Endothelial cell of umbilical vein (primary cell): ENCODE data around the gene ANO6. TPM values are rescaled to one million over a fixed set of nuclear protein-coding genes. Genes with fewer than 3 reads are reported as not detected.

Experiments
- BruUV-seq: library from RNA; stranded (reverse); fragments of 400-500 nt; replicated peaks from 2 replicates; lab custom pipeline; 2021; lab: Mats Ljungman, UMichigan
- CTCF ChIA-PET: fragments of 300-600, 350-600 bp; sonication (Branson Sonifier 250); formaldehyde crosslinking; loops from one replicate; lab custom pipeline; 2021; ENCODE audit warnings: antibody characterized with exemption, inconsistent platforms; lab: Charles Lee
- POLR2A ChIA-PET: fragments of 300-600, 350-600 bp; sonication (Branson Sonifier 250); formaldehyde crosslinking; loops from one replicate; lab custom pipeline; 2021; ENCODE audit warnings: antibody characterized with exemption, inconsistent platforms; lab: Charles Lee
- DNase-seq: peaks from one replicate; pipeline ENCODE4 v3.0.0-alpha.2; 2011; ENCODE audit warnings: low read depth, low spot score
- FAIRE-seq: peaks from 2 replicates; lab custom pipeline; 2011; peaks lifted over from hg19 to GRCh38; lab: Jason Lieb, UNC
- H2AFZ ChIP-seq: 2 replicates; pipeline ENCODE4 v1.6.0; 2012; ENCODE audit warnings: low read depth, low read length, control low read depth, inconsistent platforms
- H3K27ac ChIP-seq: 2 replicates; pipeline ENCODE4 v1.5.1; 2011; ENCODE audit warnings: low read depth, mild to moderate bottlenecking, control low read depth, low read length, moderate library complexity; ENCODE audit not compliant: insufficient read depth
- H3K27me3 ChIP-seq, 2 experiments: 2 replicates each; pipeline versions ENCODE4 v1.6.0 to v1.6.1; 2011; ENCODE audit warnings: low read length in 2 of 2, mixed read lengths in 1 of 2; ENCODE audit not compliant: control insufficient read depth in 2 of 2, insufficient read depth in 2 of 2
- H3K36me3 ChIP-seq, 2 experiments: 2 replicates in 1 of 2; 3 replicates in 1 of 2; pipeline ENCODE4 v1.5.1; 2011; ENCODE audit warnings: low read length in 2 of 2, mild to moderate bottlenecking in 1 of 2, moderate library complexity in 1 of 2; ENCODE audit not compliant: control insufficient read depth in 2 of 2, insufficient read depth in 2 of 2; ENCODE audit errors: extremely low read depth in 1 of 2
- H3K4me1 ChIP-seq: 3 replicates; pipeline ENCODE4 v1.5.1; 2011; ENCODE audit warnings: mild to moderate bottlenecking, low read length; ENCODE audit not compliant: control insufficient read depth, insufficient read depth; ENCODE audit errors: extremely low read depth
- H3K4me2 ChIP-seq: 2 replicates; pipeline ENCODE4 v1.6.1; 2011; ENCODE audit warnings: low read length, control low read depth, mixed read lengths; ENCODE audit not compliant: insufficient read depth
- H3K4me3 ChIP-seq, 3 experiments: fragments of 200-600 bp in 1 of 3; sonication (generic), shearing (Covaris generic) in 1 of 3; replicated peaks in 1 of 3; 2 replicates each; pipeline ENCODE4 v1.5.1; 2011 to 2016; ENCODE audit warnings: control low read depth in 3 of 3, low read length in 3 of 3, mild to moderate bottlenecking in 2 of 3, inconsistent platforms in 1 of 3, low read depth in 1 of 3, moderate library complexity in 1 of 3; ENCODE audit not compliant: insufficient read depth in 1 of 3
- H3K79me2 ChIP-seq: 2 replicates; pipeline ENCODE4 v1.6.0; 2012; ENCODE audit warnings: low read length, inconsistent platforms; ENCODE audit not compliant: control insufficient read depth, insufficient read depth
- H3K9ac ChIP-seq: replicated peaks from 2 replicates; pipeline ENCODE3; 2011; ENCODE audit warnings: low read length, control low read depth; ENCODE audit not compliant: insufficient read depth; ENCODE audit errors: extremely low read depth
- H3K9me1 ChIP-seq: replicated peaks from 3 replicates; pipeline ENCODE4 v1.6.0; 2011; ENCODE audit warnings: mild to moderate bottlenecking, low read length; ENCODE audit not compliant: control insufficient read depth, insufficient read depth; ENCODE audit errors: extremely low read depth
- H3K9me3 ChIP-seq: replicated peaks from 2 replicates; pipeline ENCODE4 v1.5.1; 2012; ENCODE audit warnings: low read length, inconsistent platforms; ENCODE audit not compliant: control insufficient read depth, insufficient read depth
- H4K20me1 ChIP-seq: replicated peaks from 2 replicates; pipeline ENCODE3; 2011; ENCODE audit warnings: mild to moderate bottlenecking, low read length; ENCODE audit not compliant: control insufficient read depth, insufficient read depth; ENCODE audit errors: extremely low read depth
- EZH2 ChIP-seq: IDR thresholded peaks from 2 replicates; pipeline ENCODE4 v1.6.1; 2012; ENCODE audit warnings: borderline replicate concordance, low read depth, mild to moderate bottlenecking, moderate library complexity, low read length, inconsistent platforms; ENCODE audit not compliant: severe bottlenecking
- FOS ChIP-seq: IDR thresholded peaks from 2 replicates; pipeline ENCODE4 v1.6.1; 2011; ENCODE audit warnings: mild to moderate bottlenecking, low read length, moderate library complexity, borderline replicate concordance; ENCODE audit not compliant: insufficient read depth
- GATA2 ChIP-seq: IDR thresholded peaks from 2 replicates; pipeline ENCODE4 v1.7.0; 2011; ENCODE audit warnings: low read depth, mild to moderate bottlenecking, moderate library complexity, mixed read lengths, low read length; ENCODE audit not compliant: insufficient read length, insufficient read depth
- JUN ChIP-seq: IDR thresholded peaks from 2 replicates; pipeline ENCODE4 v1.6.1; 2011; ENCODE audit warnings: borderline replicate concordance, low read depth; ENCODE audit not compliant: insufficient read length, insufficient read depth
- MYC ChIP-seq: IDR thresholded peaks from one replicate; pipeline ENCODE4 v1.6.1; 2011; ENCODE audit warnings: mild to moderate bottlenecking, low read depth, low read length
- POLR2A ChIP-seq: IDR thresholded peaks from 2 replicates; pipeline ENCODE4 v1.6.1; 2012; ENCODE audit warnings: low read depth, mild to moderate bottlenecking, control low read depth, low read length
- POLR2AphosphoS5 ChIP-seq: IDR thresholded peaks from 2 replicates; pipeline ENCODE4 v1.6.1; 2012; ENCODE audit warnings: low read depth, mild to moderate bottlenecking, control low read depth, low read length, moderate library complexity; ENCODE audit not compliant: insufficient read depth
- dilution Hi-C: fragments of 300-500 bp; cut with MboI; formaldehyde crosslinking; loops from one replicate; pipeline ENCODE4 v1.15.0; 2019; ENCODE audit warnings: low sequenced_read_pairs; ENCODE audit not compliant: extremely low pct_ligation_motif_present
- intact Hi-C: fragments of 100-400 bp; cut with micrococcal nuclease; formaldehyde crosslinking; loops from one replicate; pipeline ENCODE4 v1.10.0; 2022
- polyA plus RNA-seq, 4 experiments: library from polyadenylated mRNA; depleted of rRNA in 3 of 4; stranded (reverse) in 3 of 4; unstranded in 1 of 4; fragments of >200 nt; gene quantifications; 2 replicates each; pipeline versions ENCODE4 v1.2.1 to v1.2.3, GENCODE V29; 2011 to 2012; ENCODE audit warnings: missing spikeins in 1 of 4
- total RNA-seq: library from RNA; stranded (reverse); gene quantifications from 2 replicates; pipeline ENCODE4 v1.2.3, GENCODE V29; 2021
- TF ChIP-seq, protein P1 (sequence below), 2 donors: IDR thresholded peaks; 1 replicate in 1 of 2; 2 replicates in 1 of 2; pipeline ENCODE4 v1.5.1; 2011; ENCODE audit warnings: low read length in 2 of 2, mild to moderate bottlenecking in 2 of 2, moderate library complexity in 2 of 2, control low read depth in 1 of 2, inconsistent platforms in 1 of 2, low read depth in 1 of 2; ENCODE audit not compliant: insufficient read depth in 1 of 2; ENCODE audit errors: extremely low read depth in 1 of 2
- TF ChIP-seq, protein P2 (sequence below): IDR thresholded peaks from 2 replicates; pipeline ENCODE4 v1.6.1; 2011; ENCODE audit not compliant: insufficient read depth, insufficient read length

The ANO6 gene
- total and polyA plus RNA-seq, 2 donors (not counting 3 experiments of a cell fraction or from before 2014, with no cell fraction given): 21.3 to 67.6 TPM

DNA sequence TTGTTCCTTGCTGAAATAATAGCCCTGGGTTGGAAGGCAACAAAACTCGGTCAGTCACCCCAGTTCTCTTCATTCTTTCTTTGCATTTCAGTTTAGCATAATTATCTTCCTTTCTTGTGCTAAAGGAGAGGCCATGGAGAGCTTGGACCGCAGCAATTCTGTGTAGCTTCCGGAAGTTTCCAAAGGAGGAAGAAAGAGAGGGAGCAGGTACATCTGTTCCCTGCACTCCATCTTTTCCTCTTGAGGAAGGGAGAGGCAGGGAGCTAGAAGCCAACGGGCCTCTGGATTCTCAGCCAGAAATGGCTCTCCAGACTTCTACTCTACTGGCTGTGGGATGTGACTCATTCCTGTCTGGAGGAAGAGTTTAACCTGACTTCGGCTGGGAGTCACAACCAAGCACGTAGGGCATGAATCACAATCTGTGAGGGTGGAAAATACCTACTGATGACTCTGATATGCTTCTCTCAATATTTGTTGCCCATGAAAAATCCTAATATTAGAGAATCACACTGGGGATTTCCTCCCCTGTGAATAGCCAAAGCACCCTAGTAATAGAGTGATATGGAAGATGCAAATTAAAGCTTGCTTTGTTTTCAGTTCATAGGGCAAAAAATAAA is 17.0 kb downstream of the ANO6 start:
- Histone ChIP-seq H3K4me2 (peak overlapping the region; percentile 39), H3K4me1 (peaks cover 52% of the 10 kb centered on the region), H3K79me2 (peaks cover 41% of the 10 kb centered on the region), H2AFZ (no peak overlapping the region), H3K9ac (peak overlapping the region; percentile 84), H3K27ac (peak overlapping the region; percentile 100), H3K9me3 (no peaks in the 10 kb centered on the region), H4K20me1 (no peaks in the 10 kb centered on the region), H3K36me3 (no peaks in the 10 kb centered on the region), H3K9me1 (no peaks in the 10 kb centered on the region), H3K27me3 (no peaks in the 10 kb centered on the region), H3K4me3 (peak overlapping the region in 1 of 3 experiments; percentile 39)
- TF ChIP-seq EZH2: no peak
- TF ChIP-seq, protein P1, sequence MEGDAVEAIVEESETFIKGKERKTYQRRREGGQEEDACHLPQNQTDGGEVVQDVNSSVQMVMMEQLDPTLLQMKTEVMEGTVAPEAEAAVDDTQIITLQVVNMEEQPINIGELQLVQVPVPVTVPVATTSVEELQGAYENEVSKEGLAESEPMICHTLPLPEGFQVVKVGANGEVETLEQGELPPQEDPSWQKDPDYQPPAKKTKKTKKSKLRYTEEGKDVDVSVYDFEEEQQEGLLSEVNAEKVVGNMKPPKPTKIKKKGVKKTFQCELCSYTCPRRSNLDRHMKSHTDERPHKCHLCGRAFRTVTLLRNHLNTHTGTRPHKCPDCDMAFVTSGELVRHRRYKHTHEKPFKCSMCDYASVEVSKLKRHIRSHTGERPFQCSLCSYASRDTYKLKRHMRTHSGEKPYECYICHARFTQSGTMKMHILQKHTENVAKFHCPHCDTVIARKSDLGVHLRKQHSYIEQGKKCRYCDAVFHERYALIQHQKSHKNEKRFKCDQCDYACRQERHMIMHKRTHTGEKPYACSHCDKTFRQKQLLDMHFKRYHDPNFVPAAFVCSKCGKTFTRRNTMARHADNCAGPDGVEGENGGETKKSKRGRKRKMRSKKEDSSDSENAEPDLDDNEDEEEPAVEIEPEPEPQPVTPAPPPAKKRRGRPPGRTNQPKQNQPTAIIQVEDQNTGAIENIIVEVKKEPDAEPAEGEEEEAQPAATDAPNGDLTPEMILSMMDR (IDR thresholded peaks at IDR 0.05; ENCODE audit: extremely low read depth in 1 of 2, insufficient read depth in 1 of 2, low read depth in 1 of 2, low read length in 2 of 2): no peak
- TF ChIP-seq, protein P2, sequence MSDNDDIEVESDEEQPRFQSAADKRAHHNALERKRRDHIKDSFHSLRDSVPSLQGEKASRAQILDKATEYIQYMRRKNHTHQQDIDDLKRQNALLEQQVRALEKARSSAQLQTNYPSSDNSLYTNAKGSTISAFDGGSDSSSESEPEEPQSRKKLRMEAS: no peak
- TF ChIP-seq JUN: peak; percentile 97
- no peak for TF ChIP-seq POLR2A
- TF ChIP-seq POLR2AphosphoS5: peak; percentile 67
- TF ChIP-seq FOS: peak; percentile 97
- TF ChIP-seq GATA2: peak; percentile 80
- no peak for TF ChIP-seq MYC
- POLR2A ChIA-PET: interaction anchor here (1.0 to 1.9 kb wide), 2 partner anchors 14 to 36 kb away, joined by 4 to 5 read pairs; no protein-coding TSS in a partner anchor
- dilution Hi-C loops (no loop called here), intact Hi-C loops (loop anchor here (2.0 kb wide), 1 partner anchor 40 kb away; no protein-coding TSS in a partner anchor)
- FAIRE-seq (peak; percentile 87), DNase-seq (peak; percentile 97)
- CTCF ChIA-PET: interaction anchor here (1.0 to 4.5 kb wide), 7 partner anchors 11 to 108 kb away, joined by 3 to 44 read pairs (median 6); partner anchors contain the start of gene ANO6
- TSS peak; percentile 70 for BruUV-seq
